ENCODE measurements around the gene HSFY1.
"Not testable (repeated sequence)": the region's sequence is repeated elsewhere in the genome, so short reads cannot be mapped to it uniquely, and the experiment has no call there.

Gene HSFY1

DNA sequence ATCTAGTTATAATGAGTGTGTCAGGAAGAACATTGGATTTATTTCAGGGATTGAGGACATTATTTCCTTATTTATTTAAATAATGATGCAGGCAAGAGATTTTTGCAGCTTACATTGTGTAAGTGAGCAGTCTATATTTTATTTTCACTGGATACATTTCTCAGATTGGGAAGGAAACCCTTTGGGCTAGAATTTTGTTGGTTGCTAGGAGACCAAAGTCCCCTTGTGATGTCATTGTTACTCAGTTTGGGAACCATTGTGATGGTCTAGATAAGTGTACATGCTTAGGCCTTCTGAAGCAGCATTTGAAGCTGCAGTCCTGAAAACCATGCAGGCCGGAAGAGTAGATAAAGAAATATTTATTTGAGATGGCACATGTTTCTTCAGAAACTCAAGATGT is at the start of gene HSFY1:
Gene HSFY1, plus strand, starts transcription at position 301 of the 400 bp plus-strand sequence. Its CDS starts 68 bp downstream, at position 369.
- DNase-seq, result not testable (repeated sequence)

- not testable (repeated sequence) for DNase-seq
These were observed 42.3 kb upstream of the HSFY1 start for GRCh38 chrY:18504266-18504665.

- DNase-seq, result not testable (repeated sequence)
These were observed 15.4 kb upstream of the HSFY1 start for GRCh38 chrY:18530995-18531655.

DNA sequence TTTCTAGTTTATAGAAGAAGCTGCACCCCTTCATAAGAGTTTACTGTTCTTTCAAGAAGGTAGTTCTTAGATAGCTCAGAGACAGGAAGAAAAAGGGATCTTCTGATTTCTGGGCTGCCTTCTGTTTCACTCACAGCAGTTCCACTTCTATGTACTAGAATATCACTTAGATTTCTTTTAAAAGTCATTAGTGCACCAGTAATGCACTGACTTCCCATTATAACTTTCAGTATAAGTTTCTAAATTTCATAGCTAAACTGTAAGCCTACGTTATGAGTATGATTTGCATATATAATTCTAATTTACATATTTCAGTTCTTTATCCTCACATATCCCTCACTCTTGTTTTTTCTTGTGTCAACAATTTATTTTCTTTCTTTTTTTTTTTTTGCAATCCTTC is 7.6 kb upstream of the HSFY1 start:
- DNase-seq, result not testable (repeated sequence)

GRCh38 chrY:18553132-18553531 is 6.6 kb downstream of the HSFY1 start:
- not testable (repeated sequence) for DNase-seq

DNA sequence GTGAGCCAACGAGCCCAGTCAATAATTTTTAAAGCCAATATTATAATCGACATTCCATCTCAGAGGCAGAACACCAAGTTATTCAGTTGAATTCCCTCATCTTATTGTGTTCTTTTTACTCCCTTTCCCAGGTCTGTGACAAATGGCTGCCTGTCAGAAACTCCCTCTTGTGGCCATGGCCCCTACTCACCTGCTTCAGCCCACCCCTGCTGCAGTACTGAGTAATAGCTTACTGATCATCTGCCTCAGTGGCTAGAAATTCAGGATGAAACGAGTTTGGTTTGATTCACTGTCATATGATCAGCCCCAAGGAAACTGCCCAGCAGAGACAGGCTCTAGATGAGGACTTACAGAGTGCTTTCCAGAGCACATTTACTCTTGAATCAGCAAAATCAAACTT is 19.4 kb downstream of the HSFY1 start:
- DNase-seq, result not testable (repeated sequence)

Measured in stimulated activated CD4-positive, alpha-beta T cell treated with anti-CD3 and anti-CD28 coated beads, Interleukin-15, amount 100 ng/mL, for 24 hours (primary cell).